Astrocyte (in vitro differentiated cells and primary cell): ENCODE measurements around the gene IL2RG.

Source experiments
- CTCF ChIP-seq: IDR thresholded peaks from 2 replicates; pipeline ENCODE4 v1.5.1; 2011; ENCODE audit warnings: low read depth, mild to moderate bottlenecking, inconsistent platforms, low read length, moderate library complexity; ENCODE audit not compliant: insufficient read depth
- EZH2 ChIP-seq: IDR thresholded peaks from 2 replicates; pipeline ENCODE4 v1.6.1; 2012; ENCODE audit warnings: mild to moderate bottlenecking, low read length, inconsistent platforms; ENCODE audit not compliant: insufficient read depth

- TF ChIP-seq CTCF (no peak), EZH2 (no peak)
Observed at GRCh38 chrX:71081330-71082123, 29.9 kb downstream of the IL2RG start.
